HepG2 (cell line): ENCODE measurements around the gene NT5C1B. TPM values are rescaled to one million over a fixed set of nuclear protein-coding genes. Genes with fewer than 3 reads are reported as not detected.
A peak's percentile ranks its signal among the peaks of the same experiment; 100 is the strongest.

Source experiments
- E2F1 ChIP-seq: sonication (generic); formaldehyde crosslinking; IDR thresholded peaks from 2 replicates; pipeline ENCODE4 v1.5.0; 2020; ENCODE audit warnings: missing genetic modification reagents
- ELF4 ChIP-seq: sonication (generic); formaldehyde crosslinking; IDR thresholded peaks from 2 replicates; pipeline ENCODE4 v1.5.0; 2020; ENCODE audit warnings: missing genetic modification reagents, mild to moderate bottlenecking, moderate library complexity, borderline replicate concordance
- ELK4 ChIP-seq: sonication (generic); formaldehyde crosslinking; IDR thresholded peaks from 2 replicates; pipeline ENCODE4 v1.9.0; 2021; ENCODE audit warnings: missing genetic modification reagents, borderline replicate concordance
- FOXO4 ChIP-seq: sonication (generic); formaldehyde crosslinking; conservative IDR thresholded peaks from 2 replicates; pipeline ENCODE4 v1.8.1; 2023; ENCODE audit warnings: missing genetic modification reagents
- GLMP ChIP-seq: sonication (generic); formaldehyde crosslinking; IDR thresholded peaks from 2 replicates; pipeline ENCODE4 v1.9.0; 2021; ENCODE audit warnings: missing genetic modification reagents, mild to moderate bottlenecking, borderline replicate concordance
- MEF2D ChIP-seq: sonication (generic); formaldehyde crosslinking; IDR thresholded peaks from 2 replicates; pipeline ENCODE4 v1.5.1; 2020; ENCODE audit warnings: mild to moderate bottlenecking, missing genetic modification reagents
- PBX2 ChIP-seq: IDR thresholded peaks from 2 replicates; pipeline ENCODE4 v1.6.1; 2016; ENCODE audit warnings: control low read depth
- PHF20 ChIP-seq: sonication (generic); formaldehyde crosslinking; IDR thresholded peaks from 2 replicates; pipeline ENCODE4 v1.5.0; 2020; ENCODE audit warnings: mild to moderate bottlenecking, missing genetic modification reagents
- SMYD3 ChIP-seq: sonication (generic); formaldehyde crosslinking; IDR thresholded peaks from 2 replicates; pipeline ENCODE4 v1.8.1; 2023; ENCODE audit warnings: mild to moderate bottlenecking, missing genetic modification reagents
- TFAP4 ChIP-seq: sonication (generic); IDR thresholded peaks from 2 replicates; pipeline ENCODE4 v1.6.1; 2016; ENCODE audit warnings: low read depth, borderline replicate concordance
- ZNF10 ChIP-seq: sonication (generic); formaldehyde crosslinking; IDR thresholded peaks from 2 replicates; pipeline ENCODE4 v1.4.0; 2020; ENCODE audit warnings: mild to moderate bottlenecking, low read depth, missing genetic modification reagents, borderline replicate concordance
- ZNF281 ChIP-seq: sonication (generic); formaldehyde crosslinking; IDR thresholded peaks from 2 replicates; pipeline ENCODE4 v1.4.0; 2020; ENCODE audit warnings: missing genetic modification reagents, borderline replicate concordance
- ZNF367 ChIP-seq: sonication (generic); formaldehyde crosslinking; IDR thresholded peaks from 2 replicates; pipeline ENCODE4 v1.4.0; 2020; ENCODE audit warnings: missing genetic modification reagents, borderline replicate concordance
- ZNF563 ChIP-seq: sonication (generic); formaldehyde crosslinking; IDR thresholded peaks from 2 replicates; pipeline ENCODE4 v1.8.0; 2022; ENCODE audit warnings: mild to moderate bottlenecking, moderate library complexity, missing genetic modification reagents
- ZNF660 ChIP-seq: sonication (generic); formaldehyde crosslinking; IDR thresholded peaks from 2 replicates; pipeline ENCODE4 v1.5.1; 2020; ENCODE audit warnings: mild to moderate bottlenecking, low read depth, missing genetic modification reagents, borderline replicate concordance
- ZNF674 ChIP-seq: sonication (generic); formaldehyde crosslinking; IDR thresholded peaks from 2 replicates; pipeline ENCODE4 v1.5.0; 2020; ENCODE audit warnings: low read depth, mild to moderate bottlenecking, missing genetic modification reagents
- polyA plus RNA-seq, 8 experiments: library from polyadenylated mRNA; depleted of rRNA in 3 of 8; stranded (reverse) in 7 of 8; unstranded in 1 of 8; fragments of >200 nt; fragmentation: Illumina TruSeq in 4 of 8; extraction: Trizol in 4 of 8; gene quantifications; 2 replicates each; pipeline versions ENCODE4 v1.2.1 to v1.2.3, GENCODE V29; 2011 to 2016; ENCODE audit warnings: low read depth in 4 of 8, missing spikeins in 1 of 8, mixed read lengths in 1 of 8; ENCODE audit not compliant: insufficient read depth in 1 of 8
- total RNA-seq, 5 experiments: library from RNA; depleted of rRNA; stranded (reverse); fragments of >200 nt; fragmentation: Illumina TruSeq; extraction: Trizol; gene quantifications; 2 replicates each; pipeline ENCODE4 v1.2.3, GENCODE V29; 2016; ENCODE audit warnings: low read depth in 1 of 5

The NT5C1B gene
- total and polyA plus RNA-seq, 2 of the 13 experiments (the other 11 are each of a cell fraction or from before 2014, with no cell fraction given) = not detected

- TF ChIP-seq ZNF281 (CRISPR knock-in tag) (0 out of 2 replicates have a peak, but pooled peaks have one; percentile 9), E2F1 (0 out of 2 replicates have a peak, but pooled peaks have one; percentile 34), FOXO4 (CRISPR knock-in tag) (peak; percentile 93; the same call in 1 of the 2 replicates), GLMP (no peak), ZNF674 (CRISPR knock-in tag) (peak; percentile 46; the same call in 1 of the 2 replicates), ZNF660 (no peak), ZNF10 (no peak), ZNF563 (peak; percentile 99), PBX2 (CRISPR knock-in tag) (no peak), PHF20 (CRISPR knock-in tag) (peak; percentile 89), ELF4 (CRISPR knock-in tag) (no peak), ELK4 (CRISPR knock-in tag) (no peak), TFAP4 (peak; percentile 91), MEF2D (CRISPR knock-in tag) (peak; percentile 8), ZNF367 (CRISPR knock-in tag) (no peak), SMYD3 (CRISPR knock-in tag) (peak; percentile 22; the same call in 1 of the 2 replicates)
These were observed 29.2 kb downstream of the NT5C1B start, which contains the start of gene RDH14 (continued) for GRCh38 chr2:18560031-18560796.
